ENCODE results near the gene CDC42BPA.

DNA sequence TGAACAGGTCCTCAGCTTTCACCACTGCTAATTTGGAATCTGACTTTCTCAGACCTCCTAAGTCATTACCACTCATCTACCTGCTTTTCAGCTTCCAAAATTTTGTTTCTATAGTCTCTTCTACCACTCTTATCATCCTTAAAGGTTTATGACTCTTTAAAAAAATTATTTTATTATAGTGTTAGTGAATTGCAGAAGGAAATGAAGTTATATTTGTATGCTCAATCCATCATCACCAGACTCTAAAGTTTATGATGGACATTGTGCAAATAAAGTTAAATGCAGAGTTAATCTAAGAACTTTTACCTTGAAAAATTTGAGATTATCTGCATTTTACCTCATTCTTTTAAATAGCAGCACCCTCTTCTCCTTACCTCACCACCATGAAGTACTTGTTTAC, 14.6 kb downstream of the CDC42BPA start:
- TF ChIP-seq POLR2A (IDR thresholded peaks at IDR 0.05) (no peak), POLR2AphosphoS5 (IDR thresholded peaks at IDR 0.05; ENCODE audit: insufficient read depth in 1 of 2, low read depth in 1 of 2) (no peak)
- TF ChIP-seq, protein P1, sequence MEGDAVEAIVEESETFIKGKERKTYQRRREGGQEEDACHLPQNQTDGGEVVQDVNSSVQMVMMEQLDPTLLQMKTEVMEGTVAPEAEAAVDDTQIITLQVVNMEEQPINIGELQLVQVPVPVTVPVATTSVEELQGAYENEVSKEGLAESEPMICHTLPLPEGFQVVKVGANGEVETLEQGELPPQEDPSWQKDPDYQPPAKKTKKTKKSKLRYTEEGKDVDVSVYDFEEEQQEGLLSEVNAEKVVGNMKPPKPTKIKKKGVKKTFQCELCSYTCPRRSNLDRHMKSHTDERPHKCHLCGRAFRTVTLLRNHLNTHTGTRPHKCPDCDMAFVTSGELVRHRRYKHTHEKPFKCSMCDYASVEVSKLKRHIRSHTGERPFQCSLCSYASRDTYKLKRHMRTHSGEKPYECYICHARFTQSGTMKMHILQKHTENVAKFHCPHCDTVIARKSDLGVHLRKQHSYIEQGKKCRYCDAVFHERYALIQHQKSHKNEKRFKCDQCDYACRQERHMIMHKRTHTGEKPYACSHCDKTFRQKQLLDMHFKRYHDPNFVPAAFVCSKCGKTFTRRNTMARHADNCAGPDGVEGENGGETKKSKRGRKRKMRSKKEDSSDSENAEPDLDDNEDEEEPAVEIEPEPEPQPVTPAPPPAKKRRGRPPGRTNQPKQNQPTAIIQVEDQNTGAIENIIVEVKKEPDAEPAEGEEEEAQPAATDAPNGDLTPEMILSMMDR (IDR thresholded peaks at IDR 0.05), result no peak
